GM18517 (cell line): ENCODE data around the gene HOXA9.

Experiments used
- ATAC-seq: cut with Tn5 transposase; IDR thresholded peaks from one replicate; pipeline ENCODE4 v1.9.1; 2021; ENCODE audit warnings: mild to moderate bottlenecking, moderate library complexity; ENCODE audit not compliant: unreplicated experiment

The HOXA9 gene

DNA sequence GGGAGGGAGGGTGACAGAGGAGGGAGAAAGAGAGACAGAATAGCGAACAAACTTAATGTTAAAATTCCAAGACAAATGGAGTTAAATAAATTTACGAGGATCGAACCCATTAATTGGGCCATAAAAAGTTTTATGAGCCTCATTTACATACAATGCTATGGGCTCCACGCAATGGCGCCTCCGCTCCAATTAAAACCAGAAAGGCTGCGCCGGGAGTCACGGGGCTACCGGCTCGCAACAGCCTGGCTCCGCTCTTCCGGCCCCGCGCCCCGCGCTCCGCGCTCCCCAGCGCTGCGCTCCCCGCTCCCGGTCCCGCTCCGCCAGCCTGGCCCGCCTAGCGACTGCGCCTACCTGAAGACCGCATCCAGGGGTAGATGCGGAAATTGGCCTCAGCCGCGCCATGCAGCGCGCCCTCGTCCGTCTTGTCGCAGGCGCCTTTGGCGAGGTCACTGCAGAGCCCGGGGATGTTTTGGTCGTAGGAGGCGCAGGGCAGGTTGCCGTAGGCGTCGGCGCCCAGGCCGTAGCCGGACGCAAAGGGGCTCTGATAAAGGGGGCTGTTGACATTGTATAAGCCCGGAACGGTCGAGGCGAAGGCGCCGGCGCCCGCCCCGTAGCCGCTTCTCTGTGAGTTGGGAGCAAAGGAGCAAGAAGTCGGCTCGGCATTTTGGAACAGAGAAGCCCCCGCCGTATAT, 9.4 kb downstream of the HOXA9 start:
- ATAC-seq, result no peak

DNA sequence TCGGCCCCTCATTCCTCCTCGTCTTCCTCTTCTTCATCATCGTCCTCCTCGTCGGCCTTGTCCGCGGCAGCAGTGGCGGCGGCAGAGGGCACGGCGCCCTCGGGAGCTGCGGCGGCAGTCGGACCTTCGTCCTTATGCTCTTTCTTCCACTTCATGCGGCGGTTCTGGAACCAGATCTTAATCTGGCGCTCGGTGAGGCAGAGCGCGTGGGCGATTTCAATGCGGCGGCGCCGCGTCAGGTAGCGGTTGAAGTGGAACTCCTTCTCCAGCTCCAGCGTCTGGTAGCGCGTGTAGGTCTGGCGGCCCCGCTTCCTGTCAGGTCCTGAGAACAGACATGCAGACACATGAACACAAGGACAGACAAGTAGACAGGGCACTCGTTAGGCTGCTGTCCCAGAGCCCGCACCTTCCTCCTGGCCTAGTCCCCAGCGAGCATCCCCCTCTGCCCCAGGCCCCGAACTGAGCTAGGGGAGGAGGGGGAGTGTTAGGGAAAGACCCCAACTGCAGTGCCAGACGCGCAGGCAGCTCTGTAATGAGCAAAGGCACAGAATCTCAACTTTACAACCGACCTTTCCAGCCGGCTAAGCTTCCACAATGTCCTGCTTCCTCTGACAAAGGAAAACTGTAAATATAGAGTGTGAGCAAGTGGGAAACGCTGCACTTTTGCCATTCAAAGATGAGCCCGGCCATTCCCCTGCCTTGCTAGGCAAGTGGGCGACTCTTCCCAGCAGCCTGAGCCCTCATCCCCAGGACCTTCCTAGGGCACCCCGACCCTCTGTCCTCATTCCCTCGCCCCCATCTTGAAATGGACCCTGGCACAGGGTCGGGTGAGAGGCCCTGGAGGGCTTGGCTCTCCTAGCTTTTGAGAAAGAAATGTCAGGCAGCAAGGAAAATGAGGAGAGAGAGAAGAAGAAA, 10.2 kb downstream of the HOXA9 start:
- no peak for ATAC-seq

DNA sequence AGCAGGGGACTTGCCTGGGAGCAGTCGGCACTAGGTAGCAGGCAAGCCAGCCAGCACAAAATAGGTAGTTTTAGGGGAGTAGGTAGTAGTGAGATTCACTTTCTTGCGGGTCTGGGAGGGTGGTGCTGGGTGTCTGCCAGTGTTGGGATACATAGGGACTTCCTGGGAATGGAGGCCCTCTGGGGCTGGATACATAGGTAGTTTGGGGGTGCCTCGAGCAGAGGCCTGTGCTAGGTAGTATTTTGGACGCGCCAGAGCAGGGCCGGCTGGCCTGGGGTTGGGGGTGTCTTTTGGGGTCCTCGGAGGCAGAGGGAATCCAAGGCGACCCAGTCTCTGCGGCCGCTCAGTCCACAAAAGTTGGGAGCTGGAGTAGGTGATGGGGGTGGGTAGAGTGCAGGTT, 11.0 kb downstream of the HOXA9 start:
- no peak for ATAC-seq

DNA sequence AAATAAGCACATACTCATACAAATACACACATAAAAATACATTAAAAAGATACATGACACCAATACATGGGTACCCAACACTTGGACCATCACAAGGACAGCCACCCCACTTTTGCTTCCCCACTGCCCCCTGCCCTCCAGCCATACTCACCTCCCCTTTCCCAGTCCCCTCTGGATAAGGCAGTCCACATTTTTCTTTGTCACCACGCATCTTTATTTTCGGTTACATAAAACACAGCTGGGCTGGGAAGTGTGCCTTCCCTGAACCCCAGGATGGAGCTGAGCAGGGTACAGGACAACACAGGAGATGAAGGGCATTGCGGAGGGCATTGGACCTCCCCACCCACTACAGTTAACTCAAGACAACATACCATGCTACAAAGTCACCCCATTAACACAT, 11.8 kb downstream of the HOXA9 start:
- no peak for ATAC-seq

DNA sequence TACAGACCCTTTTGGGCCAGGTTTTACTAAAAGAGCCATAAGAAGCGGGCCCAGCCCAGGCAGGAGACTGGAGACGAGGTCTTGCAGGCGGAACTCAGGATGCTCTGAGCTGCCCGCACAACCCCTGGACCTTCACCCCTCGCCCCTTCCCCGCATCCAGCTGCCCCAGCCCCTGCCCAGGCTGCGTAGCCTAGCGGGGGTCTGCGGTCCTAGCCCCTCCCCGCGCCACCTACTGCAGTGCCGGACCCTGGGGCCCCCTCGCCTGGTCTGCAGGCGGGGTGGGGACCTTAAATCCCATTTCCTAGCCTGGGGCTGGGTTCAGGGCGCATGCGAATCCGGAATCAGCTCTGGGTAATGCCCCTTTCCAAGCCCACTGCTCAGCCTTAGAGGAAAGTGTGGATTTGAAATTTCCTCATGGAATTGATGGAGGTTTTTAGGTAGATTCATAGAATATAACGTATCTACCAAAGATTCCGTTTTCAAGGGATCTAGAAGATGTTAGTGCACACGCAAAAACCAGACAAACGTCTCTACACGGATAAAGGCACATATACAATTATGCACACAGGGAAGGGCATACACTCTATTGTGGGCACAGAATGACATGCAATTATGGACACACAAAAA, 12.4 kb downstream of the HOXA9 start:
- ATAC-seq, result no peak

DNA sequence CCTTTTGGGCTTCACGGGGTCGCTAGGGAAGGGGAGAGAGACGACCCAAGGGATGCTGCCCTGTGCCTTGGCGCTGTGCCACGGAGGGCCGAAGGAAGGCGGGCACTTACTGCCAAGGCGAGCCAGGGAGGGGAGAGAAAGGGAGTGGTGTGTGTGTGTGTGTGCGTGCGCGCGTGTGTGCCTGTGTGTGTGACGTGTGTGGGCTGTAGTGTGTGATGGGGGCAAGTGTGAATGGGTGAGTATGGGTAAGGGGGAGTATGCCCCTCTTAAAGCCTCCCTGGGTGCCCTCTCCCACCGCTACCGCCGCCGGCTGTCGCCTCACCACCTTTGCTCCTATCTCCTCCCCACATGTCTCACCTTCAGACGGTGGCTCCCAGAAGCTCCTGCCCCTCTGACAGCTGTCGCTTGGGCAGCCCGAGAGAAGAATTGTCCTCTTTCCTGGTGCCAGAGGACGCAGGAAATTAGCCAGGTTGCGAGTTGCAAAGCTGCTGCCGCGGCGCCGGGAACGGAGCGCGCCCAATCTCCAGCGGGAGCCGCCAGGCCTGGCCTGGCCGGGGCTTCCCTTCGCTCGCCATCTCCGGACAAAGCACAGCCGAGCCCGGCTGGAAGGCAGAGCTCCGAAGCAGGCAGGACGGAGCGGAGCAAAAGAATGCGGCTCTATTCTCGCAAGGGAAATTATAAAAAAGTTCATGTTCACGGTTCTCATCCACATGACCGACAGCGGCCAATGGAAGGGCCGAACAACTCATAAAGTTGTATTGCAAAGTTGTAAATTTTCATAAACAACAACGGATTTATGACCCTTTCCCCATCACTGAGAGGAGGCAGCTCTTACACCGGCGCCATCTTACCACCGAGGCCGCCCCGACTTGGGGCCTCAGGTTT, 13.2 kb downstream of the HOXA9 start, which contains the start of gene HOXA3:
HOXA3 (minus strand) TSS at position 653 of the 885 bp plus-strand sequence. CDS start 41,943 bp downstream, outside the sequence.
- ATAC-seq, result no peak

DNA sequence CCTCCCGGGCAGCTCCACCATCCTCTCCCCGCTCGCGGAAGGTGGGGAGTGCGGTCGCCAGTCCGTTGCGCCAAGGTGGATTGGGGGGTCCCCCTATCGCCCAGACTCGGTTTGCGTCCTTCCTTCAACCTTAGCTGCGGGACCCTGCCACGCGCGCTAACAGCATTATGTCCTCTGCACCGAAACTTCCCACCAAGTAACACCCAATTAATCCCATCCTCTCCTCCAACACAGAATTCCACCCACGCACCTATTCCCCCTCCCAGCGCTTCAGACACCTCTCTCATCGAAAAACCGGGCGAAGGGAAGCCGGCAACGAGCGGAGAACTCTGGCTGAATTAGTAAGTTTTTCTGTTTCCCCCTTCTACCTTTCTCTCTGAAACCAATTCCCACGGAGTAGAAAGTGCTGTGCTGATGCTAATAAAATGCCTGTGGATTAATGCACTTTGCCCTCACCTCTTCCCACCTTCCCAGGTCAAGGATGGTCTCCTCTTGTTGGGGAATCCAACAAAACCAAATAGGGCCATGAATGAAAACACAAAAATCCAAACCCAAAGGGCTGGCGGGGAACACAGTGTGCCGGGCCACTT, 13.9 kb downstream of the HOXA9 start:
- ATAC-seq, result no peak

DNA sequence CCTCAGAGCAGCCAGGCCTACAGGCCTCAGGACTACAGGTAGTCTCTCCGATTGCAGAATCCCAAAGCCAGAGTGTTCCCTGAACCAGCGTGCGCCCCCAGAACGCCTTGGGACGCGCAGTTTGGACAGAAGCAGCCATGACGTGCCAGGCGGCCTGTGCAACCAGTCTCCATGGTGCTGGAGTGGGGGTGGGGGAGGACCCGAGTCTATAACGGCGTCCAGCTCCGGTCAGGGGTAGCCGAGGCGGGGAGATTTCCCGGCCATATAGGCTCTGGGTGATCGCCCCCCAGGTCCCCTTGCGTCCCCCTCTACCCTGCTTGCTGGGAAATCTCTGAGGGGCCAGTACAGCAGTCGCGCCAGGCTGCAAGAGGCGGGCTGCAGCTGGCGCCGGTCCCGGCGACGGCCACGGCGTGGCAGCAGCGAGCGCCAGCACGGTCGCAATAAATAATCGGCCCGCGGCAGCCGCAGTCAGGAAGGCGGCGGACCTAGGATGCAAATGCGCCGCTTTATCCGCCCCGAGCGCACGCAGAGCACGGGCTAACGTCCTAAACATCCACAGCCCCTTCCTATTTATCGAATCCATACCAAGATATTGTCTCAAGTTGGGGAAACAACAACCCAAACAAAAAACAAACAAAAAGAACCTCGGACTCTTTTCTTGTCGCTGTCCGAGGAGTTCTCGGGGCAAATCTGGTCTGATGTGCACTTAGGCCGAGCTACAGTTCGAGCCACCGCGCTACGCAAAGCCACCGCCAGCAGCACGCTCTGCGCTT, 14.6 kb downstream of the HOXA9 start:
- peak; percentile 67 for ATAC-seq

DNA sequence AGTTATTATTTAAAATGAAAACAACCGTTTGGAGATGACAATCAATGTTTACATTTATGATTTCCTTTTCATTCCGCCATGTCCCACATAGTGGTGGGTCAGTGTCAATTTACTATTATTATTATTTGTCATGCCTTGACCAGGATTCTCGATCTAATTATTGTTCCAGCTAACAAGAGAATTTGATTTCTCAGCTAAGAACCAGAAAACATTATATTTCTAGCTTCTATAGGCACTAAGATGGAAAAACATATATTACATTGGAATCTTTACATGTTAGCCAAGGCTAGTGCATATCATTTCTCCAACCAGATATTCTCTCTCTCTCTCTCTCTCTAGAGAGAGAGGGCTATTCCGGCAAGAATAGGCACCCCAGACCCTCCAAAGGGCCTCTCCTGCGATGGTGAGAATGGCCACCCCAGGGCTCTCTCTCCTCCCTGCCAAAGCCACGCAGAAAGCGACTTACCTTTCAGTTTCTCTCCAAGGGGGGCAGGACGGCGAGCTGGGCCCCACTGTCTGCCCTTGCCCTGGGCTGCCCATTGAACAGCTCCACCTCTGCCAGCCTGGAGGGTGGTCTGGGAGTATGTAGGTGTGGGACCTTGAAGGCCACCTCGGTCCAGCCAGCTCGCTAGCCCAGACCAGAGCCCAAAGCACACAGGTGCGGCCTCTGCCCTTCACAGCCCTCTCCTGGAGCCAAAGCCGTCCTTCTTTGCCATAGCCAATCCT, 15.3 kb downstream of the HOXA9 start:
- ATAC-seq, result no peak

DNA sequence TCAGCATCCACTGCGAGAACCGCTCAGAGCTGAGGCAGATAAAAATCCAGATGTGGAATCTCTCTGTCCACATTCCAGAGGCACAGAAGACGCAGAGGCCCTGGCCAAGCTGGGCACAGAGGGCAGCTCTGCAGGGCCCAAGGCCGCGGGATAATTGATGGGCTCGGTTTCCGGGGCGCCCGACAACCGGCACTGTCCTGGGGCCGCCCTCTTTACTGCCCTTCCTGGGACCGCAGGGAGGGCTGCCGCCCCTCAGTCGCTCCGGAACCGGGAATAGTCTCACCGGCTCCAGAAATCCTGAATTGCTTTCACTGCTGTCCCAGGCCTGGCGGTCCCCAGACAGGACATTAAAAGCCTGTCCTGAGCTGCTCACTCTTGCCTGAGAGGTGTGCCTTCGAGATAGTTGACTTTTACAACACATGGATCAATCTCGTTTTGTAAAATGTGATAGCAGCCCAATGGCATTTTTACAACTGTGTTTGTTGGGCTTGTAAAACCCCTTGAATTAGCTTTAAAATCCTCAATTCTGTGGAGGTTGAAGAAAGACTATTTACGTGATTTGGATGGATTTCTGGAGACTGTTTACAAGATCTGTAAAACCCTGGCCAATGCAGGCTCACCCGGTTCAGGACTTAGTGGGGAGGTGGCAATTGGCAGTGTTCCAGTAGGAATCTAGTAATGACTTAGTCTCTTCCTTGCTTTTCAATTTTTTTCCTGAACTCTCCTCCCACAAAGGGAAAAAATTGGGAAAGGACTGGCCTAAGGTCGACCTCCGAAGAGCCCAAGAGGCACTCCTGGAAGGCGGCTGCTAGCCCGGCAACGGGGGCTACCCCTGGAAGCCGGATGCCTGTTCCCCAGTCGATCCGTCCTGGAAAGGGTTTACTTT, 16.3 kb downstream of the HOXA9 start:
- no peak for ATAC-seq

DNA sequence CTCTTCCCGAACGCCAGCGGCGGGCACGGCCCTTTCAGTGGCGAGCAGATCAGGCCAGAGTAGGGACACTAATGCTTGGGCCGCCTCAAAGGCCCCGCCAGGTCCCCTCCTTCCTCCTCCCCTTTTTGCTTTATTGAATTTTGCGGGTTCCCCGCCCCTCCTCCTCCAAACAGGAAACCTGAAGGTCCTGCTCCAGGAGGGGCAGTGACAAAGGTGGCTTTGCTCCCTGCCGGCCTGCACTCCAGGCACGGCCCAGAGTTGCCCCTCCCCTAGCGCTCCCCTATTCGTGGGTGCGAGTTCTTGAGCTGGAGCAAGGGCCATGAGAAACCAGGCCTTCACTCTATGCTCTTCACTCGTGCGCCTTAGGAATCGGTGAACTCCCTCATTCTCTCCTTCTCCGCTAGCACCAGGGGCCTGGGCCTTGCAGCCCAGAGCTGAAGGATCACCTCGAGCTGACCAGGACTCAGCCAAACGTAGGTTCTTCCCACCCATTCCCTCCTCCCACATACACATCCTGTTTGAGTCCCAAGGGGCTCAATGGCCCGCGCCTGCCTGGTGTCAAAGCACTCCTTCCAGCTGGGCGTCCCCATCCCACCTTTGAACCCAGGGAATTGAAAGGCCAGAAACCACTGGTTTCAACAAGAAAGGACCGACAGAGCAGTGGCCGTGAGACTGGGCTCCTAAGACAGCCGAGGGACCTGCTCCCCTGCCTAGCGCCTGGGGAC, 17.1 kb downstream of the HOXA9 start:
- ATAC-seq, result no peak

DNA sequence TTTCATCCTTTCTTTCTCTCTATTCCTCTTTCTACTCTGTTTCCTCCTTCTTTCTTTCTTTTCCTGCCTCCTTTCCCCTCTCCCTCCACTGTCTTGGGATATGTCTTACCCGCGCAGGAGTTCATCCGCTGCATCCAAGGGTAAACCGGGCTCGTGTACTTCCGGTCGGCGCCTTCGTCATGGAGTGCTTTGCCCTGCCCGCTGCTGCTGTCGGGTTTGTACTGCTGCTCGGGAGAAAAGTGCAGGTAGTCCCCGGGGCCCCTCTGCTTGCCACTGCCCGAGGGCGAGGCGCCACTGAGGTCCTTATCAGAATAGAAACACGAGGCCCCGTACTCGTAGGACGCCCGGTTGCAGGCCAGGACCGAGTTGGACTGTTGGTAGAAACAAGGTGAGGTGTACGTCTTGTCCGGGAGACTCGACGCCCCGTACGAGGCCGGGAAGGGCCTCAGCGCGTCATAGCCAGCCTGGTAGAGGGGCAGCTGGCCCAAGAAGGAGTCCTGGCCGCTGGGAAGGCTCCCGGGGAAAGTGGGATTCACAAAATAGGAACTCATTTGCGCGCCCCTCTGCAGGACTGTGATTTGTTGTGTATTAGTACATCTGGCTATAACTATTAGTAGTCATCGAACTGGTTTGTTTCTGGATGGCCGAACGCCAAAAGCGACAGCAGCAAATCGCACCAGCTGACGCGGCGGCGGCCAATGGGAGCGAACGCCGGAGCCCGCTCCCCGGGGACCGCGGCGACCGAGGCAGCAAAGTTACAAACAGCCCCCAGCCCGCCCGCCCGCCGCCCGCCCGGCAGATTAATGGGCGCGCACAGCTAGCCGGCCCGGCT, 17.9 kb downstream of the HOXA9 start, which contains the start of gene HOXA6:
HOXA6 (minus strand) TSS at position 576 of the 832 bp plus-strand sequence; CDS start at position 551, 25 bp downstream.
- ATAC-seq, result no peak

DNA sequence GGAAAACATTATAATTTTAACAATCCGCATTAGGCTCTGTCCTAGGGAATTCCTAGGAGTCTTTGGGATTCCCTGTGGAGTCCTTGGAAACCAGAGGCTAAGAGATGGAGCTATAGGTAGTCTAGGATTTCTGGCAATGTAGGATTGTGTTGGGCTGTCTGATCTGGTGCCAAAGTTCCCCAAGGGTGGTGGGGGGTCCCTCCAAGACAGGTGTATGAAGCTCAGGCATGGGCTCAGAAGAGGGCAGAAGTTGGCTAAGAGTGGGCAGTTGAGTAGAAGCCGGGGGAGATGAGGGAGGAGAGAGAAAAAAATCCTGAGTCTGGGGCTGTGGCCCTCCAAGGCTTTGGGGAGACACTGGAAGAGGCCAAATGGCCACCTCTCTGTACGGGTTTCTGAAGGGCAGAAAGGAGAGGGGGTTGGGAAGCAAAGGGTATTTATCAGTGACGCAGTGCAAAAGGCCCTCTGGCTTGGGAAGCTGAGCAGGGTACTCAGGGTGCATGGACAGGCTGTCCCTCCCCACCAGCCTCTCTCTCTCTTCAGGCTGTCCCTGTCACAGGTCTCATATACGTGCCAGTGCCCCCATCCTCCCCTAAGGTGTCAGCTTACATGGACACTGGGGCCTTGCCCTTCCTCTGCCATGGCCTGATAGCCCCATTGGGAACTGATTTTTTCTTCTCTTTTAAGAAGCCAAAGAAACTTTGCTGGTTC, 18.7 kb downstream of the HOXA9 start:
- no peak for ATAC-seq

DNA sequence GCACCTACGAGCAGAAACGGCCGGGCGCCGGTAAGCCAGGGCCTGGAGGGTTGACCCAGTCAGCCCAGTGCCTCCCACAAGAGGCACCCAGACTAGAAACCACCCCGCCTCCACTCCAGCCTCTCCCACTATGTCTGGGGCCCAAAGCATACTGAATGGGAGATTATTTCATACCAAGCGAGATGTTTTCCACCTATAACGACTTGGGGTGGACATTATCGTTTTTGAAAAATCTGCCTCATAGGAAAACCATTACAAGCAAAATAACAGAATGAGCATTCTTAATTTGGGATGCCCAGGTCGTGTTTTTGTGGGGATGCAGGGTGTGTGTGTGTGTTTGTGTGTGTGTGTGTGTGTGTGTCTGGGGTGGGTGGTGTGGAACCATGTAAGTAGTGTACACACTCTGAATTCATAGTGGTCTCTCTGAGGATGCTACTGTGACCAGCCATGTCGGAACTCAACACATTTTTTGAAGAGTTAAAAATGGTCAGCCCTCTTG, 19.4 kb downstream of the HOXA9 start:
- ATAC-seq, result no peak

DNA sequence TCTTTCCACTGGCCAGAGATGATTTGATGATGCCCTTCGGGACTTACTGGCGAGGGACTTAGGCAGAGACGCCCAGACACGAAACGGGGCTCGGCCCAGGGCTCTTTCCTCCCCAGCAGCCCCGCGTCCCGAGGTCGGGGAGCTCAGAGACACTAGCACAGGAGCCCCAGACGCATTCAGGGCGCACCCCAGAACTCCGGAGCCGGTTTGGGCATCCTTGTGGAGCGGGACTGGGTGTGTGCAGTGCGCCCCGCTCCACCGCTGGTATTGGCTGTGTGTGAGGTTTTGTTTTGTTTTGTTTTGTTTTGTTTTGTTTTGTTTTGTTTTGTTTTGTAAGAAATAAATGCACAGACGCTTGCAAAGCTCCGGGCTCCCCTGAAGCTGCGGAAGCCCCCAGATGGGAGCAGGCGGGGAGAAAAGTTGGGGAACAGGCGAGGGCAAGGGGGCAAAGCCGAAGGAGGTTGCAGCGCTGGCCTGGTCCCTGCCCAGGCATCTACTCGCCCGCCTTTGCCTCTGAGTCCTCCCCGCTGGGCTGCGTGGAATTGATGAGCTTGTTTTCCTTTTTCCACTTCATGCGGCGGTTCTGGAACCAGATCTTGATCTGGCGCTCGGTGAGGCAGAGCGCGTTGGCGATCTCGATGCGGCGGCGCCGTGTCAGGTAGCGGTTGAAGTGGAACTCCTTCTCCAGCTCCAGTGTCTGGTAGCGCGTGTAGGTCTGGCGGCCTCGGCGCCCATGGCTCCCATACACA, 20.0 kb downstream of the HOXA9 start:
- no peak for ATAC-seq
